Measurements from ENCODE around the gene CDH4.
"Not testable (repeated sequence)": the region's sequence is repeated elsewhere in the genome, so short reads cannot be mapped to it uniquely, and the experiment has no call there.

- not testable (repeated sequence) for TF ChIP-seq POLR2A (IDR thresholded peaks at IDR 0.05; ENCODE audit: low read length); GATA1 (IDR thresholded peaks at IDR 0.05; ENCODE audit: low read depth, low read length)
Measured at GRCh38 chr20:61273666-61274065, 21.6 kb downstream of the CDH4 start.
